B cell (primary cell): ENCODE measurements around the gene NOTUM.

Experiments
- CTCF ChIP-seq: fragments of 200-600 bp; IDR thresholded peaks from one replicate; pipeline ENCODE4 v1.8.0; 2022; ENCODE audit warnings: antibody characterized with exemption, mild to moderate bottlenecking
- EZH2 ChIP-seq: IDR thresholded peaks from 2 replicates; pipeline ENCODE4 v1.6.1; 2012; ENCODE audit warnings: borderline replicate concordance, low read depth, mild to moderate bottlenecking, moderate library complexity, low read length; ENCODE audit not compliant: insufficient read depth, poor library complexity, severe bottlenecking

GRCh38 chr17:81951785-81952684, 9.0 kb downstream of the NOTUM start:
- TF ChIP-seq CTCF (no peak), EZH2 (no peak)
